Myocyte (in vitro differentiated cells): Measurements from ENCODE around the gene NRG2. TPM values are rescaled to one million over a fixed set of nuclear protein-coding genes. Genes with fewer than 3 reads are reported as not detected.

Source experiments
- DNase-seq: peaks from one replicate; pipeline ENCODE4 v3.0.0-alpha.2; 2012; ENCODE audit warnings: low read depth
- total RNA-seq: library from RNA; depleted of rRNA; stranded (reverse); fragments of >200 nt; gene quantifications from 2 replicates; pipeline ENCODE4 v1.2.3, GENCODE V29; 2014

Gene NRG2
- total RNA-seq, 1 donor from 2014 or later: not detected

DNA sequence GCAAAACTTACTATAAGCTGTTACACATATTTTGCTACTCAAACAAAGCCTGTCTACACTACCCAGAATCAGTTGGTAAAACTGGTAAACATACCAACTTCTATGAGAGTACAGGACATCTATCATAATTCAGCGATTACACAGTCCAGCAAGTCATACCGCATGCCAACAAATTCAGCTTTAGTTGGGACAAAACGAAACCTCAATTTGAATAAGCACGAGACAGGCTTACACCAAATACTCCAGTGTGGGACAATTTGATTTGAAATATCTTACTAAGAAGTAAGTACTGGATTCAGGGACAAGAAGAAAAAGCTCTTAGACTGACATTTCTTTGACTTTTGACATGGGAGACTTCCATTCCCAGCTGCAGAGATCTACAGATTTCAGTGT is 2.0 kb downstream of the NRG2 start:
- no peak for DNase-seq

DNA sequence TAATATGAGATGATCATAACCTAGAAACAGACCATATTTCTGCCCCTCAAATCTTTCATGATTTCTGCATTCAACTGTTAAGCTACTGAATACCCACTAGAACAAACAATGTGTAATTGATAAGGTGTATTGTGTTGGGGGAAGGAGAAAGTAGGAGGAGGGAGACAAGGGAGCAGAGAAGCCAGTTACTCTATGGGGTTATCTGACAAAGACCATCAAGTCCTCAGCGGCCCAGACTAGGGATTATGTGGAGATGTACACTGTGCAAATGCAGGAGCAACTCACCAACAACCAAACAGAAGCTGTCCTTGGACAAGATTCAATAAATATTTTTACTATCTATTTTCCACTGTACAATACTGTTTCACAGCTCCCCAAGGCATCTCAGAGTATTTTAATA is 2.7 kb downstream of the NRG2 start:
- no peak for DNase-seq

DNA sequence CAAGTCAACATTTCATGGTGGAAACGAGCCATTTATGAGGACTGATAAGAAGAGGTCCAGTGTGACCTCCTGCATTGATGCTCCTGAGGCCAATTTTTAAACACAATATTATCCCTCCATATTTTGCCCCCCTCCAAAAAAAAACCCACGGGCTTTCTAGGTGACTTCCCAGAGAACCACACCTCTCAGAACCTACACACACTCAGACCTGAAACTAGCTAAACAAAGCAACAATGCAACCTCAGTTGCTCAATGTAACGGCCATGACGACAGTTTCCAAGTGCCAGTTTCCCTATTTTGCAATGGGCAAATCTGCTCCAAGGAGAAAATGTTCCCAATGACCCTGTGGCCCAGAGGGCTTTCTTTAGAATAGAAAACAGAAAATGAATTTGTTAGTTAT is 3.5 kb downstream of the NRG2 start:
- DNase-seq: no peak

DNA sequence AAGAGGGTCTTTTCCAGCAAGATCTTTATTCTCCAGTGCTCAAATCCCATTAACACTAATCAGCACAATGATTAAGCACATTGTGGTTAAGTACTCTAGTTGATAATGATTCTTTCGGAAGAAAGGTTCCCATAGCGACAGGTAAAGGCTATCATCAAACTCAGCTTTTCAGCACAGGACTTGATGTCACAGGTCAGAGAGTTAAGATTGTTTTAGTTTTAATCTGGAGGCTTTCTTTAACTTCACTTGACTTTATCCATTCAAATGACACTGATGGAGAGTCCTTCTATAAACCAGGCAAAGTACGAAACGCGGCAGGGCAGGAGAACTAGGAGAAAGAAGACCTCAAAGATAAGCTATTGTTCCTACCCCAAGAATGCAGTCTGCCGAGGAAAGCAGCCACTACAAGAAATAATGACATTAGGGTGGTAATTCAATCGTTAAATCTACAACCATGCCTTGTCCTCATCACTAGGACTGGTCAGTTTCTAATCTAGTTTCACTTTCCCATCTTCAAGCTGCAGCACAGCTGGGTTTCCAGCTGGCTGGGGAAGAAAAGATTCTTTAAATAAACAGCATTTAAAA is 4.6 kb downstream of the NRG2 start:
- DNase-seq: no peak

DNA sequence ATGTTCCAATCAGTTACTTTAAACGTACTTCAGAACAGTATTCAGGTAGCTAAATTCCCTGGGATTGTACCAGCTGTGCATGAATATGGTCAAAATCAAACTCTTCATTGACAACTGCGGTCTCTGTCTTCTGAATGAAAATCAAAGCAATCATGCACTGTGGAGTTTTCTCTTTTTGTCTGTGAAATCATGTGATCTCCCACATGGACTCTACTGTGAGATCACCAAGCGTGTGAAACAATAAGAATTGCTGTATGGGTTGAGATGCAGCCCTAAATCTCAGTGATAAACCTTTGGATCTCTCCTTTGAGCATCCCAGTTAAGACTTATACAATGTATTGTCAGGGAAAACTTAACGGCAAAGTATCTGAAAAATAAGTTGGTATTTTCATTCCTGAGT is 6.1 kb downstream of the NRG2 start:
- no peak for DNase-seq

DNA sequence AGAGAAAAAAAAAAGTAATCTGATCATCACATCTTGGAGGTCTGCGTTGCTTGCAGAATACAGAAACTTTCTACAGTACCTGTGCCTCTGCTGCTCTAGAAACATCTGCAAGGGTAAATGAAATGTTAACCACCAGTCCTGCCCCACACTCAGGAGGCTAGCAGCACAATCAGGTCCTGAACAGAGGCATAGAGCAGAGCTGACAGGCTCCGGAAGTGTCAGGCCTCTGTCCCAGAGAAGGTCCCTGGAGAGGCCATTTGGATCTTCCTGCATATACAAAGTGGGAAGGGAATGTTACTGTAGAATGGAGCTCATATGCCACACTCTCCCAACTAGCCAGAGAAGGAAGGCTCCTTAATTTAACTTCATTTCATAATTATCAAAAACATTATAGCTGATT is 7.2 kb downstream of the NRG2 start:
- DNase-seq: no peak

DNA sequence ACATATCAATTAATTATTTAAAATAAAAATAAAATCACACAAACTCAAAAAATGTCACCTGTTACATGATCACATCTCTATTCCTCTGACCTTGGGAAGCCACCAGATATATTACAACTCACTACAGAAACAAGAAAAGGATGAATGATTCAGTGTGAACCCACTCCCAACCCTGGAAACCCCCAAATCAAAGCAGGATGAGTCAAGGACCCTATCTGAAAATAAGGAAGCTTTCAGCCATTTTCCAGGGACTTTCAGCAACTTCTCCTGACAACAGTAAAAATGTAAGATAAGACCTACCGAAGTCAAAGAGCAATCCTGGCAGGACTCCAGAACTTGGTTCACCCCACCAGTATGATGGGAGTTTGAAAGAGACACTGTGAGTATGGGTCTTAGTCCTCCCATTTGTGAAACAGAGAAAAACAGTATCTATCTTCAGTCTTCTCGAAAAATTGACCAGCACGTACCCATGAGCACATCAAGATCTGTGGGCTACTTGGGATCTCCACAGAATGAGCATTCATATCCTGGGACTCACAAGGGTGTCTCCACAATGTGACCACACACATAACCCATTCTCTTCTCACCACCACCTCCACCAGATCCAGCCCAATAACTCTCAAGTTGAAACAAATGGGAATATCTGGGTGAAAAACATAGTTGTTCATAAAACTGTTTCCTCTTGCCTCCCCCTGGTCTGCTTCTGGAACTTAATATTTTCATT is 9.9 kb downstream of the NRG2 start:
- DNase-seq: no peak

DNA sequence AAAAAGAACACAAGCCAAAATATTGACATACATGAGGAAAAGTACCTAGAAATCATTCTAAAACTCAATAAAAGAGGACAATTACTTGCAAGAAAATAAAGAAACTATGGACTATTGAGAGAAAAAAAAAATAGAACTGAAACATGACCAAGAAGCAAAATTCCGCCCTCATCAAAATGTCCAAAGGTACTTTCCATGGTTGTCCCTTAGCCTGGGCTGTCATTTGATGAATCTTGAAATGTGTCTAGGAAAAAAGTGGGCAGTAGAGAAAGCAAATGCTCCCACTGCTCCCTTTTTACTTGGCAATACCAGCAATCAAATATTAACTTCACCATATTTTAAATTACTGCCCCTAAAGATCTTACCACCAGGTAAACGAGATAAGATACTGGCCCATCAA is 10.8 kb downstream of the NRG2 start:
- DNase-seq: no peak

DNA sequence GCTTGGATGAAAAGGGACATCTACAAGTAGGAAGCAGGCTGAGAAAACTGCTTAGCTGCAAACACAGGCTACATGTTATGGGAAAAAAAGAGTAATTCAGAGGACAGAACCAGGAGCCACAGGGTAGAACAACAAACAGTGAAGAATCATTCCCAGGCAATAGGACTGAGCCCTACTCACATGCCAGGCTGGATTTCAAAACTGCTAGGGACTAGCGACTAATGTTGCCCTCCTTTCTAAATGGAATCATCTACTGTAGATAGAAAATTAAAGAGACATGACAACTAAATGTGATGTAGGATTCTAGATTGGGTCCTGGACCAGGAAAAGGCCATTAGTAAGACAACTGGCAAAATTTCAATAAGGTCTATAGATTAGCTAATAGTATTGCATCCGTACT is 15.3 kb downstream of the NRG2 start:
- no peak for DNase-seq

DNA sequence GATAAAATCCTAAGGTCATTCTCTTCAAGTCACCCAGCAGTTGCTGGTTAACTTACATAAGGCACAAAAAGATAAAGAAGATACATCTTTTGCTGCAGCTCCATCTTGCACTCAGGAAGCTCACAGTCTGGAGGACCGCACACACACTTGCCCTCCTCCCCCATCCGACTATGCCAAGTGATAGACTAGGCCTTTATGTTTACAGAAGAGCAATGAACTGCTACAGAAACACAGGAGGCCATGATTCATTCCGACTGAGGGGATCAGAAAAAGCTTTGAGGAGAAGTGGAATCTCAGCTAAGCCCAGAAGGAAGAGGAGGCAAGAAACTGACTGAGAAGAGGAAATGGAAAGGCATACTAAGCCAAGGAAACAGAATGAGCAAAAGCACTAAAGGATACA is 17.4 kb downstream of the NRG2 start:
- DNase-seq: no peak

DNA sequence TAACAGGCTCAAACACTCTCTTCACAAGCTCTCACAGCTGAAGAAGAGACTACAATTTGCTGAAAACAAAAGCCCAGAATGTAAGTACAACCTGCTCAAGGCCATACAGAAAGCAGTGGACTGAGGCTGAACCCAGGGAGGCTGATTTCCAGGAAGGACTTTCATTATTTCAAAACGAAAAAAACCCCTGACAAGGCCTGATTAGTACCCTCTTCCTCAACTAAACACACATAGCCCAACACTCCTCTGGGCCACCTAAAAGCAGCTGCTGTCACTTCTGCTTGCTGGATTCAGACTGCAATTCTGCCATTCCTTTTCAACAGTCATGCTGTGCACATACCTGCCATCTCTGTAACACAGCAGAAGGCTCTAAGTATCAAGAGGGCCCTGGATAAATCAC is 18.2 kb downstream of the NRG2 start:
- DNase-seq: no peak

DNA sequence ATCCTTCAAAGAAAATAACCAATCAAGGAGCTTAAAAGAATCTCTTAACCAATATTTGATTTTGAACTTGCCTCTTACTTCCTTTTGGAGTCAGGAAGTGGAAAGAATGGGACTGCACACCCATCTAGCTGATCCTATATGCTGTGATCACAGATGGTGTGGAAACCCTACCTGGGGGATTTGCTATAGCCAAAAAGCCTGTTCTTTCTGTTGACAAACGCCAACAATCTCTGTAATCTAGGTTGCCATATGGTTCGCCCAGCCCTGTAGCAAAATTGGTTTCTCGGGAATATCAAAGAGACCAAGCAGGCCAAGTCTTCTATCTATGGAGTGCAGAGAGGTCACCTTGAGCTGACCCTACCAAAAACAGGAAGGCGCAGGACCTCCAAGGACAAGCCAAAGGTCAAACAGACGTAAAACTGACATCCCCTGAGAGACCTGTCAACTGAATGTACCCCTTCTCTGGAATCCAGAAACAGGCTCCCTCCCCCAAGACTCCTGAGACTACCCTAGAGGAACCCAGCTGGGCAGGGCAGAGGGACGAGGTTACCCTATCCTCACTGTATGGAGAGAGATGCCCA is 19.4 kb downstream of the NRG2 start:
- no peak for DNase-seq

DNA sequence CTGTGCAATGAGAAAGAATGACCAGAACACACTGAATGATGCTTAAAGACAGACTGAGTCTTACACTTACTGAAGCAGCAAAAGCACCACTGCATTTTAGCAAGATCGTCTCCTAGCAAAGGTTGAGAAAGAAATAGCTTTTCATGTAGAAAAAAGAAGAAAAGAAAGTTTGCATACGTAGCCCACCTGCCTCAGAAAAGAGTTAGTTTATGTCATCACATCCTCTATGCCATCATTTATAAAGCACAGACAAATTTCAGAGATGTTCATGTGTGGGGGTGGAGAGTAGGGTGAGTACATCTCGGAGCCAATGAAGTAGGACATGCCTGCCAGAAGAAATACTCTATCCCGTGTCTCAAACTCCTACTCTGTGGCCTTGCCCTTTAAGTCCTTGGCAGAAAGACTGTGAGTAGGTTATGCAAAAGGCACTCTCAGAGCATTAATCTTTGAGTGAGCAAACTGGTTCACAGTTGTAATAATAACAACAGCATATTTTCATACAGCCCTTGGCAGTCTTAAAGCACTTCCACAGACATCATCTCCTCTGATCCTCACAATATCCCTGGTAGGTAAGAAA is 22.4 kb downstream of the NRG2 start:
- no peak for DNase-seq

DNA sequence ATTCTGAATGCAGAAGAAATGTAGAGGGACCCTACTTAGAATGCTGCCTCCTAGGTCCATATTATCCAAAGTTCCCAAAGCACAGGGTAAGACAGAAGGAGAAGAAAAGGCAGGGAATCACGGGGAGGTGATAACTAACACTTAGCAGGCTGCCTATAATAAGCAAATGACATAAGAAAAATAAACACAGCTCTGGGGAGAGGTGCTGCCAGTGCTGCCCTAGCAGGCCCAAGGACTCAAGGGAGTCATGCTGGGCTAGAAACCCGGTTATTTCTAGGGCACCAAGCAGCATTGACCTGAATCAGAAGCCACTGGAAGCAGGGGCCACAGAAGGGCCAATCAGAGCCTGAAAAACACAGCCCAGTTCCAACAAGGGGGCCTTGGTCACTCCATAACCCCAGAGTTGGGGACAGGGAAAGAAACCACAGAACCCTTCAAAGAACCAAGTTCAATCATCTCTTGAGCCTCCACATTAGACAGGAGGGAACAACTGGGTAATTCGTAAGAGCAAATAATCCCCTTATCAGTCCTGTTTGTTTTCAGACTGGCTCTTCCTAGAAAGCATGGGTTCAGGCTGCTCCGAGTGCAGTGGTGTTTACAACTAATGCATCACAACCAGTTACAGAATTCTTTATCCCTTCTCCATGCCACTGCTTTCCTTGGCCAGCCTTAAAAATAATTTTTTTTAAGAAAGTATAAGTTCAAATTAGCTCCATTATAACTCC is 24.0 kb downstream of the NRG2 start:
- no peak for DNase-seq

DNA sequence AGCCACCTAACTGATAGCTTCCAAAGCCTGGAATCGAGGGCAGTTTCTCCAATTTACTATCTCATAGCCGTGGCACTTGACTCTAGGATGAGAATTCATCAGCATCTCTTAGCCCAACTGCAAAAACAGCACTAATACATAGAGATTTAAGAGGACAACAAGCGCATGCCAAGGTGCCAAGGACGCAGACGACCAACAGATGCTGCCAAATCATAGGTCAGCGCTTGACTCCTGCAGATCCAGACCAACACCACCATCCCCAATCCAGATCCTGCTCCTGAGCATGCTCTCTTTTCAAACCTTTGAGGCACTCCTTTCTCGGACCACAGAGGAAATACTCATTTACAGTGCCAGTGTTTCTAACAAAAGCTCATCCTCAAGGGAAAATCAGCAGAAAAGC is 24.6 kb downstream of the NRG2 start:
- no peak for DNase-seq

DNA sequence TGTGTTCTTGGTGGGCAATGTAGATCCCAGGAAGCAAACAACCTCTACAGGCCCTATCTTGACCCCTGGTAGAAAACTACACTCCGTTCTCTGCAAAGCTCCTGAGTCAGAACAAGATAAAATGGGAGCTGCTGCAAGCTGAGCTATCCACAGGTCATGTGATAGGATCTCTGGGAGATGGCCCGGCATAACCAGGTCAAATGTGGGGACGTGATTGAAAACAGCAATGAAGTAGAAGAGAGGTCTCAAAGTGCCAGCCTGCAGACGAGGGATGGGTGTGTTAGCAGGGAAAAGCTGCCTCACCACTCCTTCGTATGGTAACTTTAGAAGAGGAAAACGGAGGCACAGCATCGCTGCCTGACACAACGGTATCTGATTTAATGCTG is 25.0 kb downstream of the NRG2 start:
- no peak for DNase-seq

DNA sequence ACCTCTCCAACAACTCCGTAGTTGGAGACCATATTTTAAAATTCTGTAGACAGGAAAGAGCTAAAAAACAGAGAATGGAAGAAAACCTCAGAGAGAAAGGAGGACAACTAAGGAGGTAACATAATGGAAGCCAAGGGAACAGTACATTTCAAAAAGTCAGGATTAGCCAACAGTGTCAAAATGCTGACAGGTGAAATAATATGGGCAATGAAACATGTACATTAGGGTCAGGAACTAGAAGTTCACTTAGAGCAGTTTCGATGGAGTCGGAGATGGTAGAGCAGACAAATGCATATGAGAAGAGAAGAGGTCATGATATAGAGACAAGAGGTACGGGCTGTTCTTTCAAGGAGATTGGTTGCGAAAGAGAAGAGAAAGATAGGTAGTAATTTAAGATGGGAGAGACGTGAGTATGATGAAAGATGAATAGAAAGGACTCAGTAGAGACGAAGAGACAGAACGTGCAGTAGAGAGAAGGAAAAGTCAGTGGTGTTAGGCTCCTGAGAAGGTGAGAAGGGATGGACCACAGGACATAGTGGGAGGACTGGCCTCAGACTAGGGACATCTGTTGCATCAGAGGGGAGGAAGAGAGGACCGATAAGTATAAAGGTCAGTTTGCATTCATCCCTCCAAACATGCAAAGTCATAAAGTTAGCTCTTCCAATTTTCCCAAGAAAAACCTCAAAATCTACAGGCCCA is 25.6 kb downstream of the NRG2 start:
- no peak for DNase-seq

DNA sequence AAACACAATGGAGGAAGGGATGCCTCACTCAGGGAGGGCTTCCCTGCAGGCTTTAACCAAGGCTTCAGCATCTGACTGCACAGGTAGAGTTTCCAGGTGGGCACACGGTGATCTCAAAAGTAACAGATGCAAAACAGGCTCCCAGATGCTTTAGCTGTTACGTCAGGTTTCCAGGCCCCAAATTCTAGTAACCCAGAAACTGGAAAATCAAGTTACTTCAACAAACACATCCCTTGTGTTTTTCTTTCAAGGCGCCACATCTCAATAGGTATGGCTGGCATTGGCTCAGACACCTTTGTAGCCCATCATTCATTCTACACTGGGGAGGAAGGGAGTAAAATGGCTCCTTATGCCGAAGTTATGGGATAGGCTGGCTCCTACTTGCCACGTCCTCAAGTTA is 27.4 kb downstream of the NRG2 start:
- DNase-seq: no peak

DNA sequence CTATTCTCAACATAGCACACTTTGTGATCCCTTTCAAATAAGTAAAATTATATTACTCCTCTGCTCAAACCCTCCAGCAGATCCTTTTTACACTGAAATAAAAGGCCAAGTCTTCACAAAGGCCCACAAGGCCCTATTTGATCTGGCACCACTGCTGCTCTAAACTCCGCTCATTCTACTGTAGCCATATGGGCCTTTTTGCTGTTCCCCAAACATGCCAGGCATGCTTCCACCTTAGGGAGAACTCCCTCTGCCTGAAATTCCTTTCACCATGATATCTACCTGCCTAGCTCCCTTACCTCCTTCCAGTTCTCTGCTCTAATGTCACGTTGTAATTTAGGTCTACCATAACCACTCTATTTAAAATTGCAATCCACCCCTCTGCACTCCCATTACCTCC is 28.3 kb downstream of the NRG2 start:
- DNase-seq: no peak

DNA sequence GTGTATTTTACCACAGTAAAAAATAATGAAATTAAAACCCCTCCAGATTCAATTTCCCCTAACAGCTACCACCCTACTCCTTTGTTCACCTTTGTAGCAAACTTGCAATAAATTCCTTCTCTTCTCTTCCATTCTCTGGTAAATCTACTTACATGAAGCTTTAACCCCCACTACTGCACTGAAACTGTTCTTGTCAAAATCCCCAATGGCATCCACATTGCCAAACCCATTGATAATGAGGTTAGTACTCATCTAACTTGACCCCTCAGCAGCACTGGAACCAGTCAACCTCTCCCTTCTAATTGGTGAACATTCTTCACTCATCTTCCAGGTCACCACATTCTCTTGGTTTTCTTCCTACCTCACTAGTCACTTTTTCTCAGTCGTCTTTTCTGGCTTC is 29.6 kb downstream of the NRG2 start:
- no peak for DNase-seq

DNA sequence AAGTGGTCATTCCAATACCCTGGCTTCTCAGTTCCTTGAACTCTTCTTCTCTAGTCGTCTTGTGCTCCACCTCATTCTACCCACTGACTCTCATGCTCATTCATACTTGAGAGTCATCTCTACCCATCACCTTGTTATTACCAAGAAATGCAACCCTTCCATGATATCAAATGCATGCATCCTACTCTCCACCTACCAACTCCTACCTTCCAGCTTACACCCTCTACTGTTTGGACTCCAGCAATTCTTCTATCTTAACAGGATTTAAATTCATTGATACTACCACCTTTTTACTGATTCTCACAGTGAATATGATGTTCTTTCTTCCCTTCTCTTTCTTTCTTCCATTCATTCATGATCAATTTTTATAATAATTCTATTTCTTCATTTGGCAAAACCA is 30.7 kb downstream of the NRG2 start:
- DNase-seq: no peak
